HFF-Myc (cell line): ENCODE data around the gene CES5A.
"Not testable (repeated sequence)": the region's sequence is repeated elsewhere in the genome, so short reads cannot be mapped to it uniquely, and the experiment has no call there.

ENCODE experiments used
- DNase-seq: peaks from one replicate; pipeline ENCODE4 v3.0.0-alpha.2; 2011; ENCODE audit warnings: low read depth; ENCODE audit errors: extremely low read depth
- H3K4me3 ChIP-seq: replicated peaks from 2 replicates; pipeline ENCODE4 v1.5.1; 2011; ENCODE audit warnings: low read depth, mild to moderate bottlenecking, control low read depth, low read length
- CTCF ChIP-seq: IDR thresholded peaks from 2 replicates; pipeline ENCODE4 v1.5.1; 2012; ENCODE audit warnings: mild to moderate bottlenecking, low read depth, low read length, control low read depth; ENCODE audit errors: missing control alignments

The CES5A gene

GRCh38 chr16:55832425-55832772 lies 42.8 kb downstream of the CES5A start:
- H3K4me3 ChIP-seq: no peak overlapping the region
- no peak for DNase-seq

GRCh38 chr16:55830658-55831294 lies 44.4 kb downstream of the CES5A start:
- no peak for TF ChIP-seq CTCF
- DNase-seq: no peak
- no peak overlapping the region for H3K4me3 ChIP-seq

More at GRCh38 chr16:55832425-55832772, 42.8 kb downstream of the CES5A start:
- TF ChIP-seq CTCF: no peak

GRCh38 chr16:55829232-55829631 lies 45.9 kb downstream of the CES5A start:
- DNase-seq, H3K4me3 ChIP-seq: not testable (repeated sequence)

- DNase-seq: no peak
- no peak for TF ChIP-seq CTCF
- no peak overlapping the region for H3K4me3 ChIP-seq
Measured at GRCh38 chr16:55828680-55829079, 46.5 kb downstream of the CES5A start.

- no peak for DNase-seq
- no peak for TF ChIP-seq CTCF
- H3K4me3 ChIP-seq: no peak overlapping the region
Measured at GRCh38 chr16:55825115-55825728, 50.0 kb downstream of the CES5A start.

GRCh38 chr16:55824473-55825000 lies 50.6 kb downstream of the CES5A start:
- DNase-seq: no peak
- TF ChIP-seq CTCF: no peak
- H3K4me3 ChIP-seq: no peak overlapping the region

- H3K4me3 ChIP-seq: no peak overlapping the region
- no peak for DNase-seq
- TF ChIP-seq CTCF: no peak
Measured at GRCh38 chr16:55822280-55822810, 52.8 kb downstream of the CES5A start.
